Gastroesophageal sphincter (tissue), 3 donors: ENCODE results near the gene FUT9.

Experiments used
- EP300 ChIP-seq: sonication (generic); formaldehyde crosslinking; IDR thresholded peaks from one replicate; pipeline ENCODE4 v1.6.1; 2017; ENCODE audit warnings: antibody characterized with exemption, mild to moderate bottlenecking
- POLR2A ChIP-seq, 2 donors: fragments of 450-650 bp; IDR thresholded peaks; one replicate each; pipeline ENCODE4 v1.6.1; 2017; ENCODE audit warnings: antibody characterized with exemption in 2 of 2, mild to moderate bottlenecking in 2 of 2, moderate library complexity in 1 of 2
- TF ChIP-seq, protein P1 (sequence below), 4 experiments: fragments of 200-600 bp in 2 of 4; fragments of 450-650 bp in 2 of 4; sonication (generic) in 1 of 4; IDR thresholded peaks; one replicate each; pipeline ENCODE4 v1.5.1; 2017 to 2019; ENCODE audit warnings: antibody characterized with exemption in 4 of 4, mild to moderate bottlenecking in 2 of 4, moderate library complexity in 2 of 4

DNA sequence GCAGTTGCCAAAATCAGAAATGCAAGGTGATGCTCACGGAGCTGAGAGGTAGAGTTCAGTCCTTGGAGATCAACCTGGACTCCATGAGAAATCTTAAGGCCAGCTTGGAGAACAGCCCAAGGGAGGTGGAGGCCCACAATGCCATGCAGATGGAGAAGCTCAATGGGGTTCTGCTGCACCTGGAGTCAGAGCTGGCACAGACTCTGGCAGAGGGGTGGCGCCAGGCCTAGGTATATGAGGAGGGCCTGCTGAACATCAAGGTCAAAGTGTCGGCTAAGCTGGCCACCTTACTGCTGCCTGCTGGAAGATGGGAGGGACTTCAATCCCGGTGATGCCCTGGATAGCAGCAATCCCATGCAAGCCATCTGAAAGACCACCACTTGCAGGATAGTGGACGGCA lies 23.9 kb upstream of the FUT9 start:
- TF ChIP-seq, protein P1, sequence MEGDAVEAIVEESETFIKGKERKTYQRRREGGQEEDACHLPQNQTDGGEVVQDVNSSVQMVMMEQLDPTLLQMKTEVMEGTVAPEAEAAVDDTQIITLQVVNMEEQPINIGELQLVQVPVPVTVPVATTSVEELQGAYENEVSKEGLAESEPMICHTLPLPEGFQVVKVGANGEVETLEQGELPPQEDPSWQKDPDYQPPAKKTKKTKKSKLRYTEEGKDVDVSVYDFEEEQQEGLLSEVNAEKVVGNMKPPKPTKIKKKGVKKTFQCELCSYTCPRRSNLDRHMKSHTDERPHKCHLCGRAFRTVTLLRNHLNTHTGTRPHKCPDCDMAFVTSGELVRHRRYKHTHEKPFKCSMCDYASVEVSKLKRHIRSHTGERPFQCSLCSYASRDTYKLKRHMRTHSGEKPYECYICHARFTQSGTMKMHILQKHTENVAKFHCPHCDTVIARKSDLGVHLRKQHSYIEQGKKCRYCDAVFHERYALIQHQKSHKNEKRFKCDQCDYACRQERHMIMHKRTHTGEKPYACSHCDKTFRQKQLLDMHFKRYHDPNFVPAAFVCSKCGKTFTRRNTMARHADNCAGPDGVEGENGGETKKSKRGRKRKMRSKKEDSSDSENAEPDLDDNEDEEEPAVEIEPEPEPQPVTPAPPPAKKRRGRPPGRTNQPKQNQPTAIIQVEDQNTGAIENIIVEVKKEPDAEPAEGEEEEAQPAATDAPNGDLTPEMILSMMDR (IDR thresholded peaks at IDR 0.05), result no peak
- TF ChIP-seq EP300 (no peak), POLR2A (IDR thresholded peaks at IDR 0.05) (no peak)
